ENCODE data around the gene ALG1L2.
"Not testable (repeated sequence)": the region's sequence is repeated elsewhere in the genome, so short reads cannot be mapped to it uniquely, and the experiment has no call there.

DNA sequence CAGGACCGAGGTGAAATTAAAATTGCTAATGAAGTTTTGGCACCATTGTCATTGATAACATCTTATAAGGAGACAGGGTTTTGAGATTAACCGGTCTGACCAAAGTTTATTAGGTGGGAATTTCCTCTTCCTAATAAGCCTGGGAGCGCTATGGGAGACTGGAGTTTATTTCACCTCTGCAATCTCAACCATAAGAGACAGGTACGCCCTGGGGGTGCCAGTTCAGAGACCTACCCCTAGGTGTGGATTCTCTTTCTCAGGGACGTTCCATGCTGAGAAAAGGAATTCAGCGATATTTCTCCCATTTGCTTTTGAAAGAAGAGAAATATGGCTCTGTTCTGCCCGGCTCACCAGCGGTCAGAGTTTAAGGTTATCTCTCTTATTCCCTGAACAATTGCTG is 57.4 kb downstream of the ALG1L2 start:
- TF ChIP-seq, protein P1, sequence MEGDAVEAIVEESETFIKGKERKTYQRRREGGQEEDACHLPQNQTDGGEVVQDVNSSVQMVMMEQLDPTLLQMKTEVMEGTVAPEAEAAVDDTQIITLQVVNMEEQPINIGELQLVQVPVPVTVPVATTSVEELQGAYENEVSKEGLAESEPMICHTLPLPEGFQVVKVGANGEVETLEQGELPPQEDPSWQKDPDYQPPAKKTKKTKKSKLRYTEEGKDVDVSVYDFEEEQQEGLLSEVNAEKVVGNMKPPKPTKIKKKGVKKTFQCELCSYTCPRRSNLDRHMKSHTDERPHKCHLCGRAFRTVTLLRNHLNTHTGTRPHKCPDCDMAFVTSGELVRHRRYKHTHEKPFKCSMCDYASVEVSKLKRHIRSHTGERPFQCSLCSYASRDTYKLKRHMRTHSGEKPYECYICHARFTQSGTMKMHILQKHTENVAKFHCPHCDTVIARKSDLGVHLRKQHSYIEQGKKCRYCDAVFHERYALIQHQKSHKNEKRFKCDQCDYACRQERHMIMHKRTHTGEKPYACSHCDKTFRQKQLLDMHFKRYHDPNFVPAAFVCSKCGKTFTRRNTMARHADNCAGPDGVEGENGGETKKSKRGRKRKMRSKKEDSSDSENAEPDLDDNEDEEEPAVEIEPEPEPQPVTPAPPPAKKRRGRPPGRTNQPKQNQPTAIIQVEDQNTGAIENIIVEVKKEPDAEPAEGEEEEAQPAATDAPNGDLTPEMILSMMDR (IDR thresholded peaks at IDR 0.05): not testable (repeated sequence)
- TF ChIP-seq POLR2A (IDR thresholded peaks at IDR 0.05; ENCODE audit: low read depth): not testable (repeated sequence)

Data from esophagus muscularis mucosa (tissue), 3 donors.